HG02884 (cell line): Measurements from ENCODE around the gene ALKBH4.
"Not testable (repeated sequence)": the region's sequence is repeated elsewhere in the genome, so short reads cannot be mapped to it uniquely, and the experiment has no call there.

ENCODE experiments used
- ATAC-seq: cut with Tn5 transposase; IDR thresholded peaks from one replicate; pipeline ENCODE4 v1.9.1; 2021; ENCODE audit warnings: mild to moderate bottlenecking, moderate library complexity; ENCODE audit not compliant: unreplicated experiment

Gene ALKBH4

GRCh38 chr7:102455596-102455995, 9.1 kb downstream of the ALKBH4 start:
- ATAC-seq = no peak

GRCh38 chr7:102454932-102455331, 9.7 kb downstream of the ALKBH4 start:
- not testable (repeated sequence) for ATAC-seq

GRCh38 chr7:102454468-102454867, 10.2 kb downstream of the ALKBH4 start:
- no peak for ATAC-seq

GRCh38 chr7:102453319-102453718, 11.3 kb downstream of the ALKBH4 start:
- ATAC-seq = no peak

GRCh38 chr7:102452451-102452850, 12.2 kb downstream of the ALKBH4 start:
- ATAC-seq = no peak

GRCh38 chr7:102451371-102452054, 13.2 kb downstream of the ALKBH4 start:
- ATAC-seq = no peak

GRCh38 chr7:102450242-102450641, 14.4 kb downstream of the ALKBH4 start:
- no peak for ATAC-seq

GRCh38 chr7:102449136-102449535, 15.5 kb downstream of the ALKBH4 start:
- ATAC-seq = no peak

GRCh38 chr7:102447311-102447710, 17.4 kb downstream of the ALKBH4 start:
- no peak for ATAC-seq

- no peak for ATAC-seq
Measured at GRCh38 chr7:102446387-102447156, 18.1 kb downstream of the ALKBH4 start.

GRCh38 chr7:102445674-102446071, 19.0 kb downstream of the ALKBH4 start:
- no peak for ATAC-seq

- peak; percentile 42 for ATAC-seq
Measured at GRCh38 chr7:102444961-102445673, 19.5 kb downstream of the ALKBH4 start.

GRCh38 chr7:102439963-102440795, 24.5 kb downstream of the ALKBH4 start:
- no peak for ATAC-seq

GRCh38 chr7:102436118-102436517, 28.5 kb downstream of the ALKBH4 start:
- ATAC-seq = no peak

GRCh38 chr7:102434039-102434486, 30.6 kb downstream of the ALKBH4 start:
- ATAC-seq = no peak

GRCh38 chr7:102433219-102434038, 31.2 kb downstream of the ALKBH4 start, which contains the start of gene ORAI2:
Gene ORAI2, plus strand, starts transcription at chr7:102433575. Its CDS starts 5,382 bp downstream, at chr7:102438957.
- ATAC-seq = peak; percentile 43

- ATAC-seq = peak; percentile 21
Measured at GRCh38 chr7:102432442-102433218, 32.0 kb downstream of the ALKBH4 start.

- ATAC-seq = no peak
Measured at GRCh38 chr7:102431617-102432298, 32.9 kb downstream of the ALKBH4 start.
